ENCODE measurements around the gene THAP4. TPM values are rescaled to one million over a fixed set of nuclear protein-coding genes. Genes with fewer than 3 reads are reported as not detected.

The THAP4 gene
- total RNA-seq, 2 donors from 2014 or later = 76.8 to 94.7 TPM

DNA sequence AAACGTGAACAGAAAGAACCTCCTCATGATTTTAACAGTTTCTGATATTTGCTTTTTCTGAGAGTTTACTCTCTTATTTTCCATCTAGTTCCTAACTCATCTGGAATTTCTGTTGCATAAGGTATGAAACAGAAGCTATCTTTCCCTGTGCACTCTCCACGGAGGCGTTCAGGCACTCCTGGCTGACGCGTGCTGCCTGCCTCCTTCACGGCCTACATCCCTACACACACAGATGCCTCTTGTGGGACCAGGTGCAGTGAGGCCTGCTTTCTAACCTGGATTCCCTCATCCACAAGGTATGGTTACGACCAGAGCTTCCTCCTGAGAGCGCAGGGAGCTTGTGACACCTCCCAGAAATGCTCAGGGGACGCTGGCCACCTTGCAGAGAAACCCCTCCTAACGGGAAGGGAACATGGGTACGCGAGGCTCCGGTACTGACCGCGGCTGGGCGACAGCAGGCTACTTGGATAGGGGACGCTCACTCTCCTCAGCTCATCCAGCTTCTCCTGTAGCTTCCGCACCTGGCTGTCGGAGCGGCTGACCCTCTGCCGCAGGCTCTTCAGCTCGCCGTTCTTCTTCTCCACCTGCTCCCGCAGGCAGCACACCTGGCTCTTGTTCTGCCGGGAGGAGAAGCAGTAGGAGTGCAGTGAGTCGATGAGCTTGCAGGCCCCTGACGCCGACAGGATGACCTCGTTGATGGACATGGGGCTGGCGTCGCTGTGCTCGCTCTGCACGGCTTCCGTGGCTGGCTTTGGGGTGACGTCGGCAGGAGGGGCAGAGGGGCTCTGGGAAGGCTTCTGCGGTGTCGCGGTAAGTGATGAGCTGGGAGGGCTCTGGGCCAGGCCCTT, 4.3 kb downstream of the THAP4 start:
- DNase-seq (ENCODE audit: low spot score) = no peak
- peaks cover 15% of the 10 kb centered on the region for H3K36me3 ChIP-seq
- H3K27ac ChIP-seq = no peak overlapping the region
- no peaks in the 10 kb centered on the region for H3K9me3 ChIP-seq
- TF ChIP-seq CTCF (IDR thresholded peaks at IDR 0.05) = no peak
- H3K27me3 ChIP-seq = no peaks in the 10 kb centered on the region
- H3K4me1 ChIP-seq = peaks cover 0 to 20% of the 10 kb centered on the region in 2 donors
- H3K4me3 ChIP-seq = no peak overlapping the region

- DNase-seq (ENCODE audit: low spot score) = no peak
- TF ChIP-seq CTCF (IDR thresholded peaks at IDR 0.05) = no peak
- H3K4me1 ChIP-seq = peaks cover 0 to 4% of the 10 kb centered on the region in 2 donors
- H3K36me3 ChIP-seq = peaks cover 15% of the 10 kb centered on the region
- no peak overlapping the region for H3K27ac ChIP-seq
- H3K27me3 ChIP-seq = no peaks in the 10 kb centered on the region
- no peak overlapping the region for H3K4me3 ChIP-seq
- no peaks in the 10 kb centered on the region for H3K9me3 ChIP-seq
These were observed 7.1 kb downstream of the THAP4 start for GRCh38 chr2:241629762-241630435.

DNA sequence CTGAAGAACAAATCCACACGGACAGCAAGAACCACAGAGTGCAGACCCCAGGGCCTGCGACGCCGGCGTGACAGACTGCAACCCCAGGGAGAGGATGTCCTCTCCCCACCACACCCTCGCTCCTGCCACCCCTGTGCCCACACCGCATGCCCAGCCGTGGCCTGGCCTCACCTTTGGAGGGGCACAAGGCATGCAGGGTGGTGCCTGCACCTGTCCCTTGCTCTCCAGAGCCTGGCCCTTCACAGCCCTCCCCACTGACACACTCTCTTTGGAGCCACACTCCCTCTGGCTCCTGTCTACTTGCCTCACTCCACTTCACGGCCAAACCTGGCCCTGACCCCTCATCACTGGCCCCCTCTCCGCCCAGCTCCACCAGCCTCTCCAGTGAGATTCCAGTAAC, 9.3 kb downstream of the THAP4 start:
- Histone ChIP-seq H3K9me3 (no peaks in the 10 kb centered on the region), H3K36me3 (peaks cover 4% of the 10 kb centered on the region), H3K27me3 (no peaks in the 10 kb centered on the region), H3K27ac (no peak overlapping the region), H3K4me1 (no peaks in the 10 kb centered on the region), H3K4me3 (no peak overlapping the region)
- no peak for TF ChIP-seq CTCF (IDR thresholded peaks at IDR 0.05)
- DNase-seq (ENCODE audit: low spot score) = no peak

DNA sequence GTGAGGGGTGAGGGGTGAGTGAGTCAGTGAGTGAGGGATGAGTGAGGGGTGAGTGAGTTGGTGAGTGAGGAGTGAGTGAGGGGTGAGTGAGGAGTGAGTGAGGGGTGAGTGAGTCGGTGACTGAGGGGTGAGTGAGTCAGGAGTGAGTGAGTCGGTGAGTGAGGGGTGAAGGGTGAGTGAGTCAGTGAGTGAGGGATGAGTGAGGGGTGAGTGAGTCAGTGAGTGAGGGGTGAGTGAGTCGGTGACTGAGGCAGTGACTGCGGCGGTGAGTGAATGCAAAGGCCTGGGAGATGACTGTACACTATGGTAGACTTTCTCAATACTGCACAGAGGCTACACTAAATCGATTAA, 16.6 kb downstream of the THAP4 start:
- Histone ChIP-seq H3K9me3 (no peaks in the 10 kb centered on the region), H3K4me1 (peaks cover 0 to 38% of the 10 kb centered on the region in 2 donors), H3K36me3 (no peaks in the 10 kb centered on the region), H3K27me3 (no peaks in the 10 kb centered on the region), H3K4me3 (no peak overlapping the region), H3K27ac (no peak overlapping the region)
- no peak for DNase-seq (ENCODE audit: low spot score)
- TF ChIP-seq CTCF (IDR thresholded peaks at IDR 0.05) = no peak

GRCh38 chr2:241619597-241620418, 17.1 kb downstream of the THAP4 start:
- H3K4me3 ChIP-seq = no peak overlapping the region
- no peaks in the 10 kb centered on the region for H3K9me3 ChIP-seq
- H3K27ac ChIP-seq = no peak overlapping the region
- no peak for DNase-seq (ENCODE audit: low spot score)
- no peaks in the 10 kb centered on the region for H3K36me3 ChIP-seq
- TF ChIP-seq CTCF (IDR thresholded peaks at IDR 0.05) = no peak
- H3K27me3 ChIP-seq = no peaks in the 10 kb centered on the region
- H3K4me1 ChIP-seq = peaks cover 0 to 40% of the 10 kb centered on the region in 2 donors
